ENCODE results near the gene NOD2.

Gene NOD2

DNA sequence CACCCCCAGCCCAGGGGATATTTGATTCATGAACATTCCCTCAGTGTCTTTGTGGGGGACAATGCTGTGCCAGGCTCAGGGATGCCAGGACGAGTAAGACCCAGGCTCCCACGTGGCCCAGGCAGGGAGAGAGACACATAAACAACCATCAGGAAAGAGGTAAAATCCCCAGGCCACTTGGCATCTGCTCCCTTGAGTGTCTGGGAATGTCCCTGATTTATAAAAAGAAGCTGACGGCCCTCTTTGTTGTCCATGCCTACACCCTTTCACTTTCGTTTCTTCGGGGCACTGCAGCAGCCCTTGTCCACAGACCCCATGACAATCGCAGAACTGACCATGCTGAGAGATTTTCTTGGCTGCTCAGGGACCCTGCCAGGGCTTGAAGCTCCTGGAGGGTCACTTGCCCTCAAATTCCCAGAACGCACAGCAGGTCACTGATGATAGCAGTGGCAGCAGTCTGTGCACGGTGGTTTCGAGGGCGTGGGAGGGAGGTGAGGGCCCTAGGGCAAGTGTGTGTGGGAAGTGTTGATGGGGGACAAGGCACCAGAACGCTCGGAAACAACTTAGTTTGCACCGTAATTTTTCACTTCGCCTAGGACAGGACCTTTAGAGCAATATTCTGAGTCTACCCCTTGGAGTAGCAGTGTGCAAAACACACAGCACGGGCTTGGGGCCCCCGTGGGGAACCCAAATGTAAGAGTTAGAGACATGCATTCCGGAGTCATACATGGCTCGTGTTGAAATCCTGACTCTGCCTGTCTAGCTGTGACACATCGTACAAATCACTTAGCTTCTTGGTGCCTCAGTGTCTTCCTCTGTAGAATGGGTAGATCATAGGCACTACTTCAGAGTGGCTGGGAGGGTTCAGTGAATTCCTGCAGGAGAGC lies 4.7 kb downstream of the NOD2 start:
- Histone ChIP-seq H2BK5ac (ENCODE audit: low read length) (no peak overlapping the region), H3K23ac (ENCODE audit: low read depth, low read length, poor library complexity) (no peak overlapping the region), H3K4ac (ENCODE audit: low read length) (no peak overlapping the region), H3K4me3 (ENCODE audit: low read length in 2 of 2) (no peak overlapping the region), H3K36me3 (replicated peaks in 1 of 2; ENCODE audit: control insufficient read depth in 2 of 2, insufficient read depth in 2 of 2, low read length in 2 of 2) (no peaks in the 10 kb centered on the region), H3K14ac (ENCODE audit: low read length) (no peak overlapping the region), H3K79me1 (ENCODE audit: low read depth, low read length) (no peaks in the 10 kb centered on the region), H3K4me2 (ENCODE audit: insufficient read depth, low read length, poor library complexity, severe bottlenecking) (no peak overlapping the region), H2BK15ac (ENCODE audit: low read length) (no peak overlapping the region), H2BK120ac (ENCODE audit: low read depth, low read length) (no peak overlapping the region), H3K9ac (ENCODE audit: low read depth, low read length, poor library complexity) (no peak overlapping the region), H4K91ac (ENCODE audit: low read depth, low read length, poor library complexity) (no peak overlapping the region), H3K18ac (ENCODE audit: low read length) (peak overlapping the region; percentile 17), H3K27me3 (ENCODE audit: control insufficient read depth in 3 of 3, insufficient read depth in 3 of 3, low read depth in 1 of 3, low read length in 3 of 3) (peaks cover 0 to 34% (median 14%) of the 10 kb centered on the region in 3 experiments), H3K27ac (replicated peaks; ENCODE audit: low read length) (no peak overlapping the region), H2BK12ac (ENCODE audit: low read length) (no peak overlapping the region), H3K9me3 (replicated peaks in 1 of 2; ENCODE audit: control insufficient read depth in 2 of 2, insufficient read depth in 1 of 2, low read depth in 1 of 2, low read length in 2 of 2) (peaks cover 0 to 1% of the 10 kb centered on the region in 2 donors), H2AFZ (ENCODE audit: low read length) (peak overlapping the region; percentile 74), H3K4me1 (ENCODE audit: control insufficient read depth in 2 of 2, insufficient read depth in 1 of 2, low read depth in 1 of 2, low read length in 2 of 2) (peaks cover 0 to 9% of the 10 kb centered on the region in 2 donors), H2AK5ac (ENCODE audit: low read depth, low read length) (no peak overlapping the region), H4K8ac (ENCODE audit: low read depth, low read length) (no peak overlapping the region)
- no peak for DNase-seq (ENCODE audit: low spot score)
- no CpG with 5 or more reads among the region's 19 CpGs for WGBS, 2 donors (ENCODE audit: extremely low coverage in 2 of 2, insufficient read length in 2 of 2, insufficient replicate concordance in 1 of 2)

DNA sequence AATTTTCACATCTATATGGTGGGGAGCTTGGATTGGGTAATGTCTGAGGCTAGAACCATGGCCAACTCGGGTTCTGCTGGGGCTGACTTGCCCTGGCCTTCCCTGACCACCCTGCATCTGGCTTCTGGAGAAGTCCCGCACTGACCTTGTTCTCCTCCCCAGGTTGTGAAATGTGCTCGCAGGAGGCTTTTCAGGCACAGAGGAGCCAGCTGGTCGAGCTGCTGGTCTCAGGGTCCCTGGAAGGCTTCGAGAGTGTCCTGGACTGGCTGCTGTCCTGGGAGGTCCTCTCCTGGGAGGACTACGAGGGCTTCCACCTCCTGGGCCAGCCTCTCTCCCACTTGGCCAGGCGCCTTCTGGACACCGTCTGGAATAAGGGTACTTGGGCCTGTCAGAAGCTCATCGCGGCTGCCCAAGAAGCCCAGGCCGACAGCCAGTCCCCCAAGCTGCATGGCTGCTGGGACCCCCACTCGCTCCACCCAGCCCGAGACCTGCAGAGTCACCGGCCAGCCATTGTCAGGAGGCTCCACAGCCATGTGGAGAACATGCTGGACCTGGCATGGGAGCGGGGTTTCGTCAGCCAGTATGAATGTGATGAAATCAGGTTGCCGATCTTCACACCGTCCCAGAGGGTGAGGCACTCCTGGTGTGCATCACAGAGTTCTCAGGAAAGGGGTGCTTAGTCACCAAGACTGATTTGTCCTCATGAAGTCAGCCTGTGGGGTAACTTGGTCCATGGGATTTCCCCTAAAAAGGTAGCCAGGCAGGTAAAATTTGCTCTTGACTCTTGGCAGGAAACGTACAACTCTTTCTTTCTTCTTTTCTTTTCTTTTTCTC lies 6.1 kb downstream of the NOD2 start:
- Histone ChIP-seq H3K27me3 (ENCODE audit: control insufficient read depth in 3 of 3, insufficient read depth in 3 of 3, low read depth in 1 of 3, low read length in 3 of 3) (peaks cover 0 to 22% (median 2%) of the 10 kb centered on the region in 3 experiments), H3K27ac (replicated peaks; ENCODE audit: low read length) (no peak overlapping the region), H2BK5ac (ENCODE audit: low read length) (peak overlapping the region; percentile 6), H3K4ac (ENCODE audit: low read length) (no peak overlapping the region), H4K8ac (ENCODE audit: low read depth, low read length) (no peak overlapping the region), H2AFZ (ENCODE audit: low read length) (no peak overlapping the region), H3K9me3 (replicated peaks in 1 of 2; ENCODE audit: control insufficient read depth in 2 of 2, insufficient read depth in 1 of 2, low read depth in 1 of 2, low read length in 2 of 2) (peaks cover 7% of the 10 kb centered on the region in 2 donors), H3K23ac (ENCODE audit: low read depth, low read length, poor library complexity) (no peak overlapping the region), H4K91ac (ENCODE audit: low read depth, low read length, poor library complexity) (no peak overlapping the region), H3K79me1 (ENCODE audit: low read depth, low read length) (no peaks in the 10 kb centered on the region), H3K4me3 (ENCODE audit: low read length in 2 of 2) (no peak overlapping the region), H2AK5ac (ENCODE audit: low read depth, low read length) (peak overlapping the region; percentile 42), H2BK120ac (ENCODE audit: low read depth, low read length) (no peak overlapping the region), H2BK12ac (ENCODE audit: low read length) (no peak overlapping the region), H2BK15ac (ENCODE audit: low read length) (no peak overlapping the region), H3K4me1 (ENCODE audit: control insufficient read depth in 2 of 2, insufficient read depth in 1 of 2, low read depth in 1 of 2, low read length in 2 of 2) (peaks cover 0 to 9% of the 10 kb centered on the region in 2 donors), H3K14ac (ENCODE audit: low read length) (peak overlapping the region; percentile 91), H3K18ac (ENCODE audit: low read length) (peak overlapping the region; percentile 82), H3K4me2 (ENCODE audit: insufficient read depth, low read length, poor library complexity, severe bottlenecking) (no peak overlapping the region), H3K36me3 (replicated peaks in 1 of 2; ENCODE audit: control insufficient read depth in 2 of 2, insufficient read depth in 2 of 2, low read length in 2 of 2) (no peaks in the 10 kb centered on the region), H3K9ac (ENCODE audit: low read depth, low read length, poor library complexity) (no peak overlapping the region)
- no peak for DNase-seq (ENCODE audit: low spot score)
- no CpG with 5 or more reads among the region's 19 CpGs for WGBS, 2 donors (ENCODE audit: extremely low coverage in 2 of 2, insufficient read length in 2 of 2, insufficient replicate concordance in 1 of 2)

DNA sequence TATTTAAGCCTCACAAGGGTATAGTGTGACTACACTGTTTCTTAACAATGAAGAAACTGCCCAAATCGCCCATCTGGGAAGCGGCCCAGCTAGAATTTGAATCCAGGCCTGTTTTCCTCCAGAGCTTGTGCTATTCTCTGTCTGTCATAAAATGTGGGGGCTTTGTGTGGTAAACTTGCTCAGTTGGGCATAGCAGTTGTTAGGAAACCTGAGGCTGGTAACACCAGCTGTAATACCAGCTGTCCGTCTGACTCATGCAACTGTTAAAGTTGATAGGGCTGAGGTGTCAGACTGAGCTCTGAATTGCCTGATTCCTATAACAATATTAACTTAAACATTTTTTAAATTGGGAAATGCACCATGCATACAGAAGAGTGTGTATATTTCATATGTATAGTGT lies 9.3 kb downstream of the NOD2 start:
- Histone ChIP-seq H2BK15ac (ENCODE audit: low read length) (no peak overlapping the region), H2AK5ac (ENCODE audit: low read depth, low read length) (no peak overlapping the region), H3K27ac (replicated peaks; ENCODE audit: low read length) (no peak overlapping the region), H4K8ac (ENCODE audit: low read depth, low read length) (no peak overlapping the region), H3K79me1 (ENCODE audit: low read depth, low read length) (no peaks in the 10 kb centered on the region), H3K4ac (ENCODE audit: low read length) (no peak overlapping the region), H3K9me3 (replicated peaks in 1 of 2; ENCODE audit: control insufficient read depth in 2 of 2, insufficient read depth in 1 of 2, low read depth in 1 of 2, low read length in 2 of 2) (peaks cover 7 to 13% of the 10 kb centered on the region in 2 donors), H4K91ac (ENCODE audit: low read depth, low read length, poor library complexity) (no peak overlapping the region), H3K18ac (ENCODE audit: low read length) (no peak overlapping the region), H3K9ac (ENCODE audit: low read depth, low read length, poor library complexity) (no peak overlapping the region), H3K4me2 (ENCODE audit: insufficient read depth, low read length, poor library complexity, severe bottlenecking) (no peak overlapping the region), H2BK5ac (ENCODE audit: low read length) (no peak overlapping the region), H3K4me3 (ENCODE audit: low read length in 2 of 2) (no peak overlapping the region), H3K27me3 (ENCODE audit: control insufficient read depth in 3 of 3, insufficient read depth in 3 of 3, low read depth in 1 of 3, low read length in 3 of 3) (peaks cover 0 to 1% (median 0%) of the 10 kb centered on the region in 3 experiments), H2BK120ac (ENCODE audit: low read depth, low read length) (no peak overlapping the region), H3K36me3 (replicated peaks in 1 of 2; ENCODE audit: control insufficient read depth in 2 of 2, insufficient read depth in 2 of 2, low read length in 2 of 2) (no peaks in the 10 kb centered on the region), H2BK12ac (ENCODE audit: low read length) (no peak overlapping the region), H3K4me1 (ENCODE audit: control insufficient read depth in 2 of 2, insufficient read depth in 1 of 2, low read depth in 1 of 2, low read length in 2 of 2) (no peaks in the 10 kb centered on the region), H3K23ac (ENCODE audit: low read depth, low read length, poor library complexity) (no peak overlapping the region), H3K14ac (ENCODE audit: low read length) (no peak overlapping the region), H2AFZ (ENCODE audit: low read length) (no peak overlapping the region)
- WGBS, 2 donors (ENCODE audit: extremely low coverage in 2 of 2, insufficient read length in 2 of 2, insufficient replicate concordance in 1 of 2): no CpG with 5 or more reads among the region's 3 CpGs
- DNase-seq (ENCODE audit: low spot score): no peak

DNA sequence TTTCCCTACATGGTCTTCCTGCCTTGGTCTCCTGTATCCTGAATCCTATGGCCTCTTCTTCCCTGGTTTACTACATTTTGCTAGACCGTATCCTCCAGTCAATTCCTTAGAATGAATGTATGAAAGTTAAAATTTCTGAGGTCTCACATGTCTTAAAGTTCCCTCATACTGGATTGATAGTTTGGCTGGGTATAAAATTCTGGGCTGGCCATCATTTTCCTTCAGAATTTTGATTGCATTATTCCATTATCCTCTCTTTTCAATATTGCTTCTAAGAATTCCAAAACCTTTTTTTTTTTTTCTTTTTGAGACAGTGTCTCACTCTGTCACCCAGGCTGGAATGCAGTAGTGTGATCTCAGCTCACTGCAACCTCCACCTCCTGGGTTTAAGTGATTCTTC lies 10.8 kb downstream of the NOD2 start:
- Histone ChIP-seq H2AFZ (ENCODE audit: low read length) (no peak overlapping the region), H3K4ac (ENCODE audit: low read length) (no peak overlapping the region), H4K8ac (ENCODE audit: low read depth, low read length) (no peak overlapping the region), H3K23ac (ENCODE audit: low read depth, low read length, poor library complexity) (no peak overlapping the region), H3K4me1 (ENCODE audit: control insufficient read depth in 2 of 2, insufficient read depth in 1 of 2, low read depth in 1 of 2, low read length in 2 of 2) (no peaks in the 10 kb centered on the region), H3K18ac (ENCODE audit: low read length) (no peak overlapping the region), H3K9ac (ENCODE audit: low read depth, low read length, poor library complexity) (no peak overlapping the region), H3K36me3 (replicated peaks in 1 of 2; ENCODE audit: control insufficient read depth in 2 of 2, insufficient read depth in 2 of 2, low read length in 2 of 2) (no peaks in the 10 kb centered on the region), H2BK120ac (ENCODE audit: low read depth, low read length) (no peak overlapping the region), H3K27ac (replicated peaks; ENCODE audit: low read length) (no peak overlapping the region), H3K14ac (ENCODE audit: low read length) (no peak overlapping the region), H3K27me3 (ENCODE audit: control insufficient read depth in 3 of 3, insufficient read depth in 3 of 3, low read depth in 1 of 3, low read length in 3 of 3) (peaks cover 0 to 4% (median 0%) of the 10 kb centered on the region in 3 experiments), H3K79me1 (ENCODE audit: low read depth, low read length) (no peaks in the 10 kb centered on the region), H4K91ac (ENCODE audit: low read depth, low read length, poor library complexity) (no peak overlapping the region), H2BK15ac (ENCODE audit: low read length) (no peak overlapping the region), H2AK5ac (ENCODE audit: low read depth, low read length) (no peak overlapping the region), H2BK12ac (ENCODE audit: low read length) (no peak overlapping the region), H3K9me3 (replicated peaks in 1 of 2; ENCODE audit: control insufficient read depth in 2 of 2, insufficient read depth in 1 of 2, low read depth in 1 of 2, low read length in 2 of 2) (peaks cover 7 to 13% of the 10 kb centered on the region in 2 donors), H3K4me2 (ENCODE audit: insufficient read depth, low read length, poor library complexity, severe bottlenecking) (no peak overlapping the region), H2BK5ac (ENCODE audit: low read length) (no peak overlapping the region), H3K4me3 (ENCODE audit: low read length in 2 of 2) (no peak overlapping the region)
- WGBS, 2 donors (ENCODE audit: extremely low coverage in 2 of 2, insufficient read length in 2 of 2, insufficient replicate concordance in 1 of 2): no CpG with 5 or more reads among the region's 1 CpG
- no peak for DNase-seq (ENCODE audit: low spot score)

Data from neuronal stem cell (in vitro differentiated cells).